BLaER1 (cell line): ENCODE data around the gene GJC1.

Source experiments
- H3K27ac ChIP-seq: shearing (Covaris generic); formaldehyde crosslinking; 2 replicates; pipeline ENCODE4 v1.8.1; 2022
- H3K27me3 ChIP-seq: shearing (Covaris generic); formaldehyde crosslinking; 2 replicates; pipeline ENCODE4 v1.8.1; 2022
- H3K36me3 ChIP-seq: shearing (Covaris generic); formaldehyde crosslinking; 2 replicates; pipeline ENCODE4 v1.8.1; 2022
- H3K4me1 ChIP-seq: shearing (Covaris generic); formaldehyde crosslinking; 2 replicates; pipeline ENCODE4 v1.8.1; 2022
- H3K4me2 ChIP-seq: shearing (Covaris generic); formaldehyde crosslinking; 2 replicates; pipeline ENCODE4 v1.8.1; 2022
- H3K4me3 ChIP-seq: shearing (Covaris generic); formaldehyde crosslinking; 2 replicates; pipeline ENCODE4 v1.8.1; 2022
- H3K9ac ChIP-seq: shearing (Covaris generic); formaldehyde crosslinking; 2 replicates; pipeline ENCODE4 v1.8.1; 2022
- H3K9me3 ChIP-seq: shearing (Covaris generic); formaldehyde crosslinking; 2 replicates; pipeline ENCODE4 v1.8.1; 2022
- H4K20me1 ChIP-seq: shearing (Covaris generic); formaldehyde crosslinking; 2 replicates; pipeline ENCODE4 v1.8.1; 2022
- Cebpa-rat ChIP-seq: shearing (Covaris generic); IDR thresholded peaks from 2 replicates; pipeline ENCODE4 v1.8.1; 2022

GJC1 gene

DNA sequence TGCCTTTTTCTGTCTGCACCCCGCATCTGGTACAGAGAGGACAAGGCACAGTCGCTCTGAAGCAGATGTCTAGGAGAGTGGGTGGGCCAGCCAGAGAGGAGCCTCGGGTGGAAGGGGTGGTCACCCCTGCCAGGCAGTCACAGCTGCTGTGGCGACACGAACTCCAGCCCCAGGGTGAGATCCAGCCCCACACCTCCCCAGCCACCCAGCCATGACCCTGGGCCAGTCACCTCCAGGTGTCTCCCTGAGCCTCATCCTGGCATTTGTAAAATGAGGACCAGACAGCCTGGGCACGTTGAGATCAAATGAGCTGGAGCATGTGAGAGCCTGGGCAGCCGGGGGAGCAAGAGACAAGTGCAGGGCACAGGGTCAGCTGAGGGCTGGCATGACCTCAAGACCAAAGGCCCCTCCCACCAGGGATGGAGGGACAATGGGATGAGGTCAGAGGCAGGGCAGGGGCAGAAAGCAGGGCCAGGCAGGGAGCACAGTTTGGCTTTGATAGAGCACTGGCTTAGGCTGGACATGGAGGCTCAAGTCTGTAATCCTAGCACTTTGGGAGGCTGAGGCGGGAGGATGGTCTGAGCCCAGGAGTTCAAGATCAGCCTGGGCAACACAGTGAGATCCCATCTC, 63.6 kb downstream of the GJC1 start:
- Histone ChIP-seq H3K27me3 (no peaks in the 10 kb centered on the region), H3K36me3 (no peaks in the 10 kb centered on the region), H3K9me3 (no peaks in the 10 kb centered on the region), H3K27ac (no peak overlapping the region), H3K4me2 (no peak overlapping the region), H3K4me3 (no peak overlapping the region), H3K4me1 (peaks cover 49% of the 10 kb centered on the region), H4K20me1 (no peaks in the 10 kb centered on the region), H3K9ac (no peak overlapping the region)
- no peak for TF ChIP-seq Cebpa-rat

DNA sequence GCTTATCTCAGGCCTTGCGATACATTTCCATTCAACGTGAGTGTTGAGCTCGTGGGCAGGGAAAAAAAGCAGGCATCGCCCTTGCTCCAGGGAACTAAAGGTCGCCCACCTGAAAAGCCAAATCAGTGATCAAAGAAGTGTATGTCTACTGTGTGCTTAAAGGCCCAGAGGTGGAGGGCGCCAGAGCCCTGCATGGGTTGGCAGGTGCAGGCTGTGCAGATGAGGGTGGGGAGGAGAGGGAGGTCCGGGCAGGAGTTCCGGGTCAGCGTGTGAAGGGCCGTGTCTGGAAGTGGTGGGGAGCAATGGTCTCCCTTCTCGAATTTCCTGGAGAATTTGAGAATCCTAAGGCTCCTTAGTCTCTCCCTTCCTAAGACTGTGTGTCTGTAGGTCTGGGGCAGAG, 64.1 kb downstream of the GJC1 start:
- no peak for TF ChIP-seq Cebpa-rat
- H3K36me3 ChIP-seq = no peaks in the 10 kb centered on the region
- H3K27ac ChIP-seq = no peak overlapping the region

DNA sequence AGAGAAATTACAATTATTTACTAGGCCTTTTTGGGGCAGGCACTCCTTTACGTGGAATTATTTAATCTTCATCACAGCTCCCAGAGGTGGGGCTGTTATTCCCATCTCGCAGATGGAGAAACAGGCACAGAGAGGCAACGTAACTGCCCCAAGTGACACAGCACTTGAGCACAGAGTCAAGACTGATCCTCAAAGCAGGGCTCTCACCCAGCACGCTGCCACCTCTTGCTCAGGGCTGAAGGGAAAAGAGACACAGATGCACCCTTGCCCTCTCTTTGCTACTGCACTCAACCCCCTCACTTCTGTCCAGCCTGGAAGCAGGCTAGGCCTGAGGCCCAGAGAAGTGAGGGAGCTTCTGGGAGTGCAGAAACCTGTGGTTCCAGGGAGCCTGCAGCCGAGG, 66.9 kb downstream of the GJC1 start:
- Histone ChIP-seq H3K4me1 (peaks cover 31% of the 10 kb centered on the region), H3K36me3 (no peaks in the 10 kb centered on the region), H3K27ac (no peak overlapping the region), H3K9me3 (no peaks in the 10 kb centered on the region), H3K9ac (no peak overlapping the region), H3K4me2 (no peak overlapping the region), H3K27me3 (peaks cover 27% of the 10 kb centered on the region), H4K20me1 (0 out of 2 replicates have a peak, but pooled peaks cover 12% of the 10 kb centered on the region), H3K4me3 (no peak overlapping the region)
- TF ChIP-seq Cebpa-rat = no peak

More for the DNA sequence above, 64.1 kb downstream of the GJC1 start:
- H3K27me3 ChIP-seq = 0 out of 2 replicates have a peak, but pooled peaks cover 4% of the 10 kb centered on the region
- no peak overlapping the region for H3K4me3 ChIP-seq
- H3K4me2 ChIP-seq = no peak overlapping the region
- no peaks in the 10 kb centered on the region for H3K9me3 ChIP-seq
- no peak overlapping the region for H3K9ac ChIP-seq
- H3K4me1 ChIP-seq = peaks cover 43% of the 10 kb centered on the region
- no peaks in the 10 kb centered on the region for H4K20me1 ChIP-seq

DNA sequence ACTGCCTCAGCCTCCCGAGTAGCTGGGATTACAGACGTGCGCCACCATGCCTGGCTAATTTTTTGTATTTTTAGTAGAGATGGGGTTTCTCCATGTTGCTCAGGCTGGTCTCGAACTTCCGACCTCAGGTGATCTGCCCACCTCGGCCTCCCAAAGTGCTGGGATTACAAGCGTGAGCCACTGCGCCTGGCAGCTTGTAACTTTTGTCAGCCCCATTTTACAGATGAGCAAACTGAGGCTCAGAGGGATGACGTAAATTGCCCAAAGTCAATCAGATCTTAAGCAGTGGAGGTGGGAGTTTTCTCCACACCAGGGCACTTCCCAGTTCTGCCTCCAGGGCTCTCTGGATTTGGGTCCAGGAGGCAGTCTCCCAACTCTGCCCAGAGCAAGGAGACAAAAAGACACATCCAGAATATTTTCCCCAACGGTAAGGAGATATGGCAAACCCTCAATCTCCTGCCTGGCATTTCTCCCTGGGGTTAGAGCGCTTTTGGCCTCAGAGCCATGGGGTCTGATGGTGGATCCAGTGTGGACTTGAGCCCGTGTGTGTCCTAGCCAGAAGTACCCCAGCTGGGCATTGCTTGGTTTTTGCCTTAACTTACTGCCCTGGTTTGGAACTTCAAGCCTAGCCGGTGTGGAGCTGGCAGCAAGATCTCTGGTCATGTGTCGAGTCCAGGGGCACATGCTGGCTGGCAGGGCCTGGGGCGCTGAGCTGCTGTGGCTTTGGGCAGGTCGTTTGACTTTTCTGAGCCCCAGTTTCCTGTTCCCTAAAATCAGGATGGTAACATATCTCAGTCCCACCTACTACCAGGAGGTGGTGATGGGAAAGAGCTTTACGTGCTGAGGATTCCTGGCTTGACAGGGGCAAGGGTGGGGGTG, 67.9 kb downstream of the GJC1 start:
- H3K4me3 ChIP-seq = no peak overlapping the region
- TF ChIP-seq Cebpa-rat = no peak
- no peak overlapping the region for H3K4me2 ChIP-seq
- 0 out of 2 replicates have a peak, but pooled peaks cover 14% of the 10 kb centered on the region for H4K20me1 ChIP-seq
- no peaks in the 10 kb centered on the region for H3K36me3 ChIP-seq
- no peaks in the 10 kb centered on the region for H3K9me3 ChIP-seq
- no peak overlapping the region for H3K9ac ChIP-seq
- peaks cover 30% of the 10 kb centered on the region for H3K4me1 ChIP-seq
- H3K27me3 ChIP-seq = peaks cover 37% of the 10 kb centered on the region
- no peak overlapping the region for H3K27ac ChIP-seq

DNA sequence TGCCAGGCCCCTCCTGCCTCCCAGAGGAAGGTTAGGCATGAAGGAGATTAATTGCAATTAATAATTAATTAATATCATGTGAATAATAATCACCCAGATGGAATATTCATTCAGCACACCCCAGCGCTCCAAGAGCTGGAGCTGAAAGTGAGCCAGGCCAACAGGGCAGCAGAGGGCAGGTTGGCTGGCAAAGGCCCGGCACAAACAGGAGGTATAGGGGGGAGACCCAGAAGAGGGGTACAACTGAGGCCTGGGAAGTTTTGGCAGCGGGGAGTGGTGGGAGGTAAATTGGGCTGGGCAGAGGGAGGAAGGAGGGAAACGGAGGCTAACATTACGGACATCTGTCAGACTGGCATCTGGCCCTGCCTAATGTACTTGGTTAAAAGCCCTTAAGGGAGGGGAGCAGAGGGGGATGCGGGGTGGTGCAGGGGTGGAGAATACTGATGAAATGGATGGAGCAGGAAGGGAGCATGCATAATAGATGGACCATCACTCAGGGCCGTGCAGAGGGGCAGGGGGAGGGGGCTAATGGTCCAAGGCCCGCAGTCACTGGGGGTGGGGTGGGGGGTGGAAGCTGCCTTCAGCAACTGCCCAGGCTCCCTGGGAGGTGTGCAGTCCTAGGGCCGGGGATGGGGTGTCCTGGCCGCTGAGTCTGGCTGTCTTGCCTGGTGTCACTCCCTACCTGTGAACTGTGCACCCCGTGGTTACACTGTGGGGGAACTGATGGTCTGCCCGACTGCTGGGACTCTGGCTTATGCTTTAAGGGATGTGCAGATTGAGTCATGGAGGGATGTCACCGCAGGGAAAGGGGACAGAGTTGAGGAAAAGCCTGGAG, 69.4 kb downstream of the GJC1 start:
- no peak for TF ChIP-seq Cebpa-rat
- H4K20me1 ChIP-seq = 0 out of 2 replicates have a peak, but pooled peaks cover 14% of the 10 kb centered on the region
- H3K9me3 ChIP-seq = no peaks in the 10 kb centered on the region
- H3K4me1 ChIP-seq = peaks cover 20% of the 10 kb centered on the region
- no peak overlapping the region for H3K9ac ChIP-seq
- H3K27me3 ChIP-seq = peaks cover 41% of the 10 kb centered on the region
- H3K27ac ChIP-seq = no peak overlapping the region
- no peaks in the 10 kb centered on the region for H3K36me3 ChIP-seq
- no peak overlapping the region for H3K4me2 ChIP-seq
- H3K4me3 ChIP-seq = no peak overlapping the region

DNA sequence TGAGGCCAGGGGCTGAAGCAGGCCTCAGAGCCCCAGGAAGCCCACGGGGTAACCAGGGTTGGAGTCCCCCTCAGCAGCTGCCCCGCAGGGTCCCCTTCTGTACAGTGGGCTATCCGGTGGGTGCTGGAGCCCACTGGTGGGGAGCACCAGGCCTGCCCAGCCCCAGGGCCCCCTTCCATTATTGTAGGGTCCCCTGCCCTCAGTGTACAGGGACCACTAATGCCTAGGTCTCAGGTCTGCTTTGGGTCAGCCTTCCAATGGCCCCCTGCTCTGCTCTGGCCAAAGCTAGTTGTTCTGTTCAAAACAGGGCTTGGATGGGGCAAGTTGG, 70.2 kb downstream of the GJC1 start:
- 0 out of 2 replicates have a peak, but pooled peaks cover 14% of the 10 kb centered on the region for H4K20me1 ChIP-seq
- peak overlapping the region; percentile 66; the same call in 1 of the 2 replicates for H3K9ac ChIP-seq
- H3K27me3 ChIP-seq = peaks cover 41% of the 10 kb centered on the region
- H3K4me2 ChIP-seq = peak overlapping the region; percentile 97
- no peaks in the 10 kb centered on the region for H3K9me3 ChIP-seq
- TF ChIP-seq Cebpa-rat = no peak
- H3K36me3 ChIP-seq = no peaks in the 10 kb centered on the region
- peak overlapping the region; percentile 66 for H3K4me3 ChIP-seq
- peaks cover 20% of the 10 kb centered on the region for H3K4me1 ChIP-seq
- H3K27ac ChIP-seq = no peak overlapping the region

DNA sequence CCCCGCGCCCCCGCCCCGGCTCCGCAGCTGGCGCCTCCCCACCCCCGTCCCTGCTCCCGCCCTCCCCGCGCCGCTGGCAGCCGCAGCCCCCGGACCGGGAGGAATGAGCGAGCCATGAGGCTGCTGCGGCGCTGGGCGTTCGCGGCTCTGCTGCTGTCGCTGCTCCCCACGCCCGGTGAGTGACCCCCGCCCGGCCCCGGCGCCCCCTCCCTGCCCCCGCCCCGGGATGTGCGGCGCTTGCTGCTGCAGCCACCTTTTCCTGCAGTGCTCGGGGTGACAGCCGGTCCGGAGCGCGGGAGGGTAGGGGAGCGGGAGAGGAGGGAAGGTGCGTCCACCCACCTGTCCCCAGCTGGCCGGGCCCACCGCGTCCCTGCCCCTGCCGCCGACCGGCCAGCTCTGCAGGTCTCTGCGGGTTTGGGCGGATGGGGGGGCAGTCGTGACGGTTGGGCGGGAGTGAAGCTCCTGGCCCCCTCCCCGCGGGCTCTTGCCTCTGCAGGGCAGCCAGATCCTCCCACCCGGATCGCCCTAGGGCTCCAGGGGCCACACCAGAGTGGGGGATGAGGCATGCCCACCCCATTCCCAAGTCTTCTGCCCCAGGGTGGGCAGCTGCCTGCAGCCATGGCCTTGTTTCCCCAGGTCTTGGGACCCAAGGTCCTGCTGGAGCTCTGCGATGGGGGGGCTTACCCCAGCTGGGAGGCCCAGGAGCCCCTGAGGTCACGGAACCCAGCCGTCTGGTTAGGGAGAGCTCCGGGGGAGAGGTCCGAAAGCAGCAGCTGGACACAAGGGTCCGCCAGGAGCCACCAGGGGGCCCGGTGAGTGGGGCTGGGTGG, 70.8 kb downstream of the GJC1 start:
- Histone ChIP-seq H3K9ac (peak overlapping the region; percentile 66; the same call in 1 of the 2 replicates), H3K27me3 (peaks cover 41% of the 10 kb centered on the region), H4K20me1 (0 out of 2 replicates have a peak, but pooled peaks cover 14% of the 10 kb centered on the region), H3K4me1 (peaks cover 20% of the 10 kb centered on the region), H3K4me2 (peak overlapping the region; percentile 97), H3K36me3 (no peaks in the 10 kb centered on the region), H3K9me3 (no peaks in the 10 kb centered on the region), H3K4me3 (peak overlapping the region; percentile 66), H3K27ac (no peak overlapping the region)
- no peak for TF ChIP-seq Cebpa-rat

DNA sequence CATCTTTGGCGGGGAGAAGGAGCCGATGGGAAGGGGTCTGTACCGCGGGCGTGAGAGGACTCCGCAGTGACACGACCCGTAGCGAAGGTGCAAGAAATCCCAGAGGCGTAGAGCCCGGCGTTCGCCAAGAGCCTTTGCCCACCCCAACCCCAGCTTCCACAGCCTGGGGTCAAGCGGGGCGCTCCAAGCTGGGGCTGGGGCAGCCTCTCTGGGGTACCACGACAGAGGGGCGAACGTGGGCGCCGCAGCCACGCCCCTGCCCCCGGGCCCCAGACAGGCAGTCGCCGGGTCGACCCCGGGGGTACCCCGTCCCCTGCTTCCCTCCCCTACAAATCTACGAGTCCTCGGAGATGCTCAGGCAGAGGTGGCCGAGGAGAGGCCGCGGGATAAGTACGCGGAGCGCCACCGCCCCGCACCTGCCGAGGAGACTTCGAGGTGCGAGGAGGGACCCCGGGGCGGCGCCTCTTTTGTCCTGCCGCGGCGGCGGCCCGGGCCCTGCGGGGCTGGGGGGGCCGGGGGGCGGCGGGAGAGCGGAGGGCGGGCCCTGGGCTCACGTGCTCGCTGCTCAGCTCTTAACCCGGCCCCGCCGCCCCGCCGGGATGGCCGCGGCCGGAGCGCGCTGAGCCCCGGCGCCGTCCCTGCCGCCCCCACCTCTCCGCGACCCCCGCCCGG, 71.5 kb downstream of the GJC1 start, which contains the start of gene ADAM11:
Gene ADAM11 (plus strand): TSS at position 575 of the 672 bp plus-strand sequence. CDS start 212 bp downstream, outside the sequence.
- Histone ChIP-seq H3K27me3 (peaks cover 41% of the 10 kb centered on the region), H4K20me1 (0 out of 2 replicates have a peak, but pooled peaks cover 14% of the 10 kb centered on the region), H3K9me3 (no peaks in the 10 kb centered on the region), H3K27ac (no peak within 1 kb of the TSS), H3K9ac (peak within 1 kb of the TSS; percentile 66; the same call in 1 of the 2 replicates), H3K4me2 (peak within 1 kb of the TSS; percentile 97), H3K4me3 (peak within 1 kb of the TSS; percentile 66), H3K4me1 (peaks cover 20% of the 10 kb centered on the region), H3K36me3 (no peaks in the 10 kb centered on the region)
- no peak for TF ChIP-seq Cebpa-rat
